ENCODE data around the gene ZNF398. TPM values are rescaled to one million over a fixed set of nuclear protein-coding genes. Genes with fewer than 3 reads are reported as not detected.

The ZNF398 gene
- total RNA-seq, 1 donor from 2014 or later = 7.0 TPM

DNA sequence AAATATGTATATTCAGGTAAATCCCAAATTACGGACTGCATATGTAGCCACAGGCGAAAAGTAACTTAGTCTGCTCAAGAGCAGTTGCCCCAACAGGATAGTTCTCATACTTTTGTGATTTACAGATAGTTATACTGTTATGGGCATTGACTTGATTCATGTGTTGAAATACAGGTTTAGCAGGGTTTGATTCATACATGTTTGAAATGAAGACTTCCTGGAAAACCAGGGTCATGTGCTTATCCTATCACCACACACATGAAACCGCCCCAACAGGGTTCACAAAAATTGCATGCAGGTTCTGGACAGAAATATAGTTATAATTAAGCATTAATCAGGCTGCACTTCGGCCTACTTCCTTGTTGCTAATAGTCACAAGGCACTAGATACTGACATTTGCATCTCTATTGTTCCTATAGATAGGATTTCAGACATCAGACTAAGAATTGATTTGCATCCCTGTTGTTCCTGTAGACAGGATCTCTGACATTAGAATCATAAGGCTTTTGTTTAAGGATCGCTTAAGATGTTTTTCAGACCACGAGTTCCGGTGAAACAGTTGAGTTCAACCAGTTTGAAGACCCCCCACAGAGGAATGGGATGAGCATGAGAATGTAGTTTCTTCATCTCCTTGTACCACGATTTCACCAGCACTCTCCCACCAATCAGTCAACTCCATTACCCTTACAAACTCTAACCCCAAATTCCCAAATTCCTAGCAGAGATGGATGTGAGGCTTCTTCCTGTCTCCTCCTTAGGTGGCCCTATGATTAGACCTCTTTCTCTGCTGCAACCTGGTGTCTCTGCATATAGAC is 2.0 kb upstream of the ZNF398 start:
- no peak for ATAC-seq
- intact Hi-C loops (cut with DNase I) = loop anchor here (5.0 kb wide), 1 partner anchor 52 kb away; the partner anchor contains the start of gene ZNF282
- DNase-seq (ENCODE audit: missing footprints) = no peak

DNA sequence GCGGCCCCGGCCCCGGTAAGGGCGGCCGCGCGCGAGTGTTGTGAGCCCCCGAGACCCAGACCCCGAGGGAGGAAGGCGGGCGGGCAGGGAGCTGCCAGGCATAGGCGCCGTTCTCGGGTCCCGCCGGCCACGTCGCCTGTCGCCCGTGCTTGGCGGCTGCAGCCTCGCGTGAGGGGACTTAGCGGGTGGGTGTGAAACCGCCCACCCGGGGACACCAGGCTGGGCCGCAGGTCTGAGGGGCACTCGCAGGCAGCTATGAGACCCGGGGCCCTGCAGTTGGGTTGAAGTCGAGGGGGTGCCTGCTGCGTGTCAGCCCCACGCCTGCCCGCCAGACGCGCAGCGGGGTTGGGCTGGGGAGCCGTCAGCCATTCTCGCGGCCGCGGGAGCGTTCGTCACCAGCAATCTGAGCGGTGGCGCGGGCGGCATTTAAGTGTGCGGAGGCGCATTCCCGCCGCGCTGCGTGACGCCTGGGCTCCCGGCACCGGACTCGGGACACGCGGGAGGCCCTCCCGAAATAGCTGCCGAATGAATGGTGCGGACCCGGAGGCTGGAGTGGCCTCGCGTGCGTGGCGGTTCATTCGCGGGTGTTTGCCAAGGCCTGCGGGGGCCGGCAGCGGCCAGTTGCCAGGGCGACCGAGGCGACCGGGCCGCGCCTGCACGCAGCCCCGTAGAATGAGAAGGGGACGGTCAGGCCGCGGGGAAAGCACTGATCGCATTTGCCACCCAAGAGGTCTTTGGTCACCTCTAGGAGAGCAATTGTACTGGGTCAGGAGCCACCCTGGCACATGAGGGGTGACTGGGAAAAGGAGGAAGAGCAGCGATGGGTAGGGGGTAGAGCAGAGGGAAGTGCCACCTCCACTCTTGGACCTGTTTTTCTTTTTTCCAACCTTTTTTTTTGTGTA is 750 bp downstream of the ZNF398 start:
- ATAC-seq (peak; percentile 58), DNase-seq (ENCODE audit: missing footprints) (peak; percentile 82)
- intact Hi-C loops (cut with DNase I) = loop anchor here (1.0 to 5.0 kb wide), 2 partner anchors 22 to 49 kb away; partner anchors contain the start of genes ZNF282 and ZNF425

DNA sequence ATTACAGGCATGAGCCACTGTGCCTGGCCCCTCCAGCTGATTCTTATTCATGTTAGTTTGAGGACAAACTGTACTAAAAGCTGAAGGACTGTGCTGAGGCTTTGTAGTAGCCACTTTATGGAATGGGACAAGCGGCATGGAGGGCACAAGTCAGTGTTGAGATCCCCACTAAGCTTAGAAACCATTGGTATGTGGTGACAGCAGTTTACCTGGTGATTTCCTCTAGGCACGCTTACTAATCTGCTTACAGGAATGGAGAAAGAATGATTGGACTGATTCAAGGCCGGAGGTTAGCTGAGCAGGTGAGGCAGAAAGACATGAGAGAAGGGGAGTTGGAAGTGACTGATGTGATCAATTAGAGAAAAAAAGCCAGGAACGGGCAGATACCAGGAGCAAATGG is 3.7 kb downstream of the ZNF398 start:
- ATAC-seq = no peak
- intact Hi-C loops (cut with DNase I) = no loop called here
- DNase-seq (ENCODE audit: missing footprints) = no peak

GRCh38 chr7:149153346-149153745 is 6.1 kb downstream of the ZNF398 start:
- intact Hi-C loops (cut with DNase I) = no loop called here
- no peak for DNase-seq (ENCODE audit: missing footprints)

DNA sequence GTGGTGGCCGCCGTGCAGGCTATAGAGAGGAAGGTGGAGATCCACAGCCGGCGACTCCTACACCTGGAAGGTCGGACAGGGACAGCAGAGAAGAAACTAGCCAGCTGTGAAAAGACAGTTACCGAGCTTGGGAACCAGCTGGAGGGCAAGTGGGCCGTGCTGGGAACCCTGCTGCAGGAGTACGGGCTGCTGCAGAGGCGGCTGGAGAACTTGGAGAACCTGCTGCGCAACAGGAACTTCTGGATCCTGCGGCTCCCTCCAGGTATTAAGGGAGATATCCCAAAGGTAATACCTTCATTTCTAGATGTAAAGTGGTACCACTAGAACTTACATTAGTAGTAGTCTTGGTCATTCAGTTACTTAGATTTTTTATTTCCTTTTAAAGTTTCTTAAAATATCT is 6.8 kb downstream of the ZNF398 start:
- ATAC-seq (no peak), DNase-seq (ENCODE audit: missing footprints) (no peak)
- intact Hi-C loops (cut with DNase I) = no loop called here

More at GRCh38 chr7:149153346-149153745, 6.1 kb downstream of the ZNF398 start:
- ATAC-seq = no peak

GRCh38 chr7:149156898-149157297 is 9.6 kb downstream of the ZNF398 start:
- ATAC-seq (no peak), DNase-seq (ENCODE audit: missing footprints) (no peak)
- intact Hi-C loops (cut with DNase I) = no loop called here

- DNase-seq (ENCODE audit: missing footprints) (no peak), ATAC-seq (no peak)
- intact Hi-C loops (cut with DNase I) = no loop called here
Measured at GRCh38 chr7:149161241-149161848, 14.1 kb downstream of the ZNF398 start.

GRCh38 chr7:149166142-149166541 is 18.9 kb downstream of the ZNF398 start:
- intact Hi-C loops (cut with DNase I) = no loop called here
- ATAC-seq (no peak), DNase-seq (ENCODE audit: missing footprints) (no peak)

GRCh38 chr7:149166630-149167352 is 19.5 kb downstream of the ZNF398 start:
- ATAC-seq (no peak), DNase-seq (ENCODE audit: missing footprints) (no peak)
- intact Hi-C loops (cut with DNase I) = no loop called here

DNA sequence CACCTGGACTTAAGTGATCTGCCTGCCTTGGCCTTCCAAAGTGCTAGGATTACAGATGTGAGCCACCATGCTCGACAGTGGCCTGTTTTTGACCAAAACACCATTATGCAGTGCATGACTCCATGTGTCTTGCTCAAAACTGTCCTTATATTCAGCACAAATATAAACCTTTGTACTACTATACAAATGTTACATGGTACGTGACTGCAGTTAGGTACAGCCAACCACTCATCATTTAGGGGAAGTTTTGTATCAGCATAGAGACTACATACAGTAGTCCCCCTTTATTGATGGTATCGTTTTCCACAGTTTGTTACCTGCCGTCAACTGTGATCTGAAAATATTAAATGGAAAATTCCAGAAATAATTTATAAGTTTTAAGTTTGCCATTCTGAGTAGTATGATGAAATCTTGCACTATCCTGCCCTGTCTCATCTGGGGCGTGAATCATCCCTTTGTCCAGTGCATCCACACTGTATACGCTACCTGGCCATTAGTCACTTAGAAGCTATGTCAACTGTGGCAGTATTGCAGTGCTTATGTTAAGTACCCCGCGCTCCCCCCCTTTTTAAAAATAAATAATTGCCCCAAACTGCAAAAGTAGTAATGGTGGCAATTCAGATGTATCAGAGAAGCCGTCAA is 24.8 kb downstream of the ZNF398 start:
- intact Hi-C loops (cut with DNase I) = no loop called here
- no peak for DNase-seq (ENCODE audit: missing footprints)
- no peak for ATAC-seq

- no peak for ATAC-seq
- intact Hi-C loops (cut with DNase I) = no loop called here
- DNase-seq (ENCODE audit: missing footprints) = no peak
Measured at GRCh38 chr7:149172534-149172920, 25.3 kb downstream of the ZNF398 start.

- intact Hi-C loops (cut with DNase I) = no loop called here
- no peak for ATAC-seq
Measured at GRCh38 chr7:149175150-149175549, 27.9 kb downstream of the ZNF398 start.

GRCh38 chr7:149179241-149179640 is 32.0 kb downstream of the ZNF398 start:
- ATAC-seq (no peak), DNase-seq (ENCODE audit: missing footprints) (no peak)
- intact Hi-C loops (cut with DNase I) = no loop called here

More at GRCh38 chr7:149175150-149175549, 27.9 kb downstream of the ZNF398 start:
- DNase-seq (ENCODE audit: missing footprints) = no peak

DNA sequence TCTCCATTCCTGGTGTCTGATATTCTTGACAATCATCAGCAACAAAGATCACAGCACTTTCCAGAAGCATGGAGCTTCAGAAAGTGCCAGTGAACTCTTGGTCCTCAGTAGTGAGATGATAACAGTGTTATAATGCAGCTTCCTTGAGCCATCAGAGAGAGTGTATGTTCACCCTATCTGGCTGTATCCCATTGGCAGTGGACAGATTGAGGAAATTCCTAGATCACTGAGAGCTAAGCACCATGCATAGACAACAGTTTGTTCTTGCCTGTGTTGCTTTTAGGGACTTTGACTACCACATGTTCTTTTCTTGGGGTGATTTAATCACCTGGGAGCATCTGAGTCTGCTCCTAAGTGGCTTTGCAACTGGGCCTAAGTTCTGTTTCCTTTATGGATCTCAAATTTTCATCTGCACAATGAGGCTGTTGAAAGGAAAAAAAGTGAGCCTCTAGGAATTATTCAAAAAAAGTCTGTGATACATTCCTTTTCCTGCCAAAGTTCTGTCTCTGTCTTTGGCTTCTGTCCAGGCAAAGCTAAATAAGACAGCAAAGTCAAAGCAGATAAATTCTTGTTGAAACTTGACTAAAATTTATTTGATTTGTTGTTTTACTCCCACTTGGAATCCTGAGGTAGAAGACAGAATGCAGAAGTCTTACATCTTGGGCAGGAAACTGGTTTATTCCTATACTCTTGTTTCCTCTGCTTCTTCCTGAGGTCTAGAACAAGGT is 33.6 kb downstream of the ZNF398 start:
- ATAC-seq (no peak), DNase-seq (ENCODE audit: missing footprints) (no peak)
- intact Hi-C loops (cut with DNase I) = no loop called here

DNA sequence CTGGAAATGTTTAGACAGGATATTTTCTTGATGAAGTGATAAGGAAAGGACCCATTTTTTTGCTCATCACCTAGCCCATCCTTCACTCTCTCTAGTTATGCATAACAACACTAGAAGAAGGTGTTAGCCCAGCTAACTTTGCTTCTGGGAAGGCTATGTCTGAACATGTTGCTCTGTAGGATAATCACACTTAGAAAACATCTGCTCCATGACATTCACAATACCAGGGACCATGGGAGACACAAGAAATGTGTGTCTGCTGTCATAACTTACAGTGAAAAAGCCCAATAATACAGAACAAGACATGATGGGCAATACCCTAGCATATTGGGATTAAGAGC is 34.2 kb downstream of the ZNF398 start:
- DNase-seq (ENCODE audit: missing footprints) = no peak
- intact Hi-C loops (cut with DNase I) = no loop called here
- no peak for ATAC-seq

- no peak for DNase-seq (ENCODE audit: missing footprints)
- intact Hi-C loops (cut with DNase I) = no loop called here
- ATAC-seq = no peak
Measured at GRCh38 chr7:149184274-149184673, 37.0 kb downstream of the ZNF398 start.

GRCh38 chr7:149188213-149188612 is 41.0 kb downstream of the ZNF398 start:
- DNase-seq (ENCODE audit: missing footprints) (no peak), ATAC-seq (no peak)
- intact Hi-C loops (cut with DNase I) = no loop called here
